Natural killer cell treated with Interleukin-12 subunit alpha and Interleukin-12 subunit beta and Interleukin-15 and Interleukin-18, amount 100 ng/mL, for 72 hours (primary cell): Measurements from ENCODE around the gene C11orf16. TPM values are rescaled to one million over a fixed set of nuclear protein-coding genes. Genes with fewer than 3 reads are reported as not detected.
A peak's percentile ranks its signal among the peaks of the same experiment; 100 is the strongest.

Experiments used
- ATAC-seq, 2 donors: fragments of 150-1000 bp; cut with Tn5 transposase in 1 of 2; sonication (Bioruptor Pico), chemical (Tn5 transposase) in 1 of 2; 2 replicates each; pipeline ENCODE4 v1.10.0; 2021
- DNase-seq: peaks from one replicate; pipeline ENCODE4 v3.0.0; 2022; ENCODE audit warnings: low spot score
- H3K27ac Mint-ChIP-seq, 2 donors: 1 replicate in 1 of 2; 2 replicates in 1 of 2; pipeline ENCODE4 v1.8.0; 2022; ENCODE audit warnings: mixed read lengths in 2 of 2, mild to moderate bottlenecking in 1 of 2, moderate library complexity in 1 of 2
- H3K27me3 Mint-ChIP-seq, 2 donors: 1 replicate in 1 of 2; 2 replicates in 1 of 2; pipeline ENCODE4 v1.8.0; 2022; ENCODE audit warnings: mixed read lengths in 2 of 2
- H3K36me3 Mint-ChIP-seq: one replicate; pipeline ENCODE4 v1.8.0; 2022; ENCODE audit warnings: mixed read lengths
- H3K4me1 Mint-ChIP-seq, 2 donors: 1 replicate in 1 of 2; 2 replicates in 1 of 2; pipeline ENCODE4 v1.8.0; 2022; ENCODE audit warnings: low read depth in 2 of 2, mixed read lengths in 2 of 2, mild to moderate bottlenecking in 1 of 2
- H3K4me3 Mint-ChIP-seq: one replicate; pipeline ENCODE4 v1.8.0; 2022; ENCODE audit warnings: mixed read lengths
- H3K9me3 Mint-ChIP-seq: 2 replicates; pipeline ENCODE4 v1.8.0; 2022; ENCODE audit warnings: mixed read lengths
- total RNA-seq, 2 donors: library from RNA; stranded (reverse); gene quantifications; one replicate each; pipeline ENCODE4 v1.2.3, GENCODE V29; 2022

C11orf16 gene
- total RNA-seq, 2 donors from 2014 or later: not detected

GRCh38 chr11:8927233-8927632 lies 5.5 kb downstream of the C11orf16 start:
- no peaks in the 10 kb centered on the region for H3K36me3 Mint-ChIP-seq
- no peaks in the 10 kb centered on the region for H3K27me3 Mint-ChIP-seq
- no peaks in the 10 kb centered on the region for H3K9me3 Mint-ChIP-seq
- H3K27ac Mint-ChIP-seq: no peak overlapping the region
- H3K4me1 Mint-ChIP-seq: no peaks in the 10 kb centered on the region
- ATAC-seq (no peak), DNase-seq (no peak)
- no peak overlapping the region for H3K4me3 Mint-ChIP-seq

- no peaks in the 10 kb centered on the region for H3K27me3 Mint-ChIP-seq
- no peak overlapping the region for H3K27ac Mint-ChIP-seq
- no peak for DNase-seq
- no peak overlapping the region for H3K4me3 Mint-ChIP-seq
- H3K36me3 Mint-ChIP-seq: no peaks in the 10 kb centered on the region
- no peaks in the 10 kb centered on the region for H3K9me3 Mint-ChIP-seq
- ATAC-seq: no peak
- H3K4me1 Mint-ChIP-seq: no peaks in the 10 kb centered on the region
Measured at GRCh38 chr11:8926236-8926635, 6.5 kb downstream of the C11orf16 start.

GRCh38 chr11:8925711-8926110 lies 7.0 kb downstream of the C11orf16 start:
- no peaks in the 10 kb centered on the region for H3K9me3 Mint-ChIP-seq
- H3K4me3 Mint-ChIP-seq: no peak overlapping the region
- ATAC-seq: no peak
- H3K27ac Mint-ChIP-seq: no peak overlapping the region
- H3K4me1 Mint-ChIP-seq: no peaks in the 10 kb centered on the region
- no peaks in the 10 kb centered on the region for H3K27me3 Mint-ChIP-seq
- no peak for DNase-seq
- no peaks in the 10 kb centered on the region for H3K36me3 Mint-ChIP-seq

- Mint-ChIP-seq H3K27ac (no peak overlapping the region), H3K9me3 (no peaks in the 10 kb centered on the region), H3K36me3 (no peaks in the 10 kb centered on the region), H3K4me3 (no peak overlapping the region), H3K27me3 (no peaks in the 10 kb centered on the region), H3K4me1 (no peaks in the 10 kb centered on the region)
- DNase-seq: no peak
- no peak for ATAC-seq
Measured at GRCh38 chr11:8922691-8923090, 10.1 kb downstream of the C11orf16 start.

- Mint-ChIP-seq H3K9me3 (no peaks in the 10 kb centered on the region), H3K36me3 (no peaks in the 10 kb centered on the region), H3K27me3 (no peaks in the 10 kb centered on the region), H3K4me3 (no peak overlapping the region), H3K4me1 (peaks cover 13 to 16% of the 10 kb centered on the region in 2 donors), H3K27ac (no peak overlapping the region)
- no peak for DNase-seq
- ATAC-seq: no peak
Measured at GRCh38 chr11:8917157-8917825, 15.5 kb downstream of the C11orf16 start.

GRCh38 chr11:8914661-8915018 lies 18.1 kb downstream of the C11orf16 start:
- DNase-seq (no peak), ATAC-seq (no peak)
- Mint-ChIP-seq H3K4me3 (peak overlapping the region; percentile 65), H3K27ac (peak overlapping the region; percentile 33 to 77), H3K4me1 (peaks cover 16 to 18% of the 10 kb centered on the region in 2 donors), H3K9me3 (no peaks in the 10 kb centered on the region), H3K36me3 (no peaks in the 10 kb centered on the region), H3K27me3 (no peaks in the 10 kb centered on the region)

- no peaks in the 10 kb centered on the region for H3K36me3 Mint-ChIP-seq
- DNase-seq: no peak
- H3K27me3 Mint-ChIP-seq: peaks cover 0 to under 1% of the 10 kb centered on the region in 2 donors
Measured at GRCh38 chr11:8913961-8914660, 18.6 kb downstream of the C11orf16 start.

GRCh38 chr11:8911029-8911823 lies 21.5 kb downstream of the C11orf16 start, which contains the start of gene AKIP1:
AKIP1 (plus strand) TSS chr11:8911189; CDS start chr11:8911450, 261 bp downstream.
- H3K9me3 Mint-ChIP-seq: no peaks in the 10 kb centered on the region
- peak within 1 kb of the TSS; percentile 76 to 83 for H3K27ac Mint-ChIP-seq
- H3K36me3 Mint-ChIP-seq: no peaks in the 10 kb centered on the region
- H3K4me3 Mint-ChIP-seq: peak within 1 kb of the TSS; percentile 93
- H3K4me1 Mint-ChIP-seq: peaks cover 23 to 26% of the 10 kb centered on the region in 2 donors
- peaks cover 0 to 10% of the 10 kb centered on the region in 2 donors for H3K27me3 Mint-ChIP-seq
- peak; percentile 95 to 96 for ATAC-seq
- DNase-seq: peak; percentile 93

More at GRCh38 chr11:8913961-8914660, 18.6 kb downstream of the C11orf16 start:
- H3K4me3 Mint-ChIP-seq: peak overlapping the region; percentile 65
- peak overlapping the region; percentile 33 to 77 for H3K27ac Mint-ChIP-seq
- H3K4me1 Mint-ChIP-seq: peaks cover 16 to 19% of the 10 kb centered on the region in 2 donors
- no peak for ATAC-seq
- H3K9me3 Mint-ChIP-seq: no peaks in the 10 kb centered on the region

- H3K4me3 Mint-ChIP-seq: peak overlapping the region; percentile 93
- no peak for DNase-seq
- no peaks in the 10 kb centered on the region for H3K36me3 Mint-ChIP-seq
- H3K4me1 Mint-ChIP-seq: peaks cover 23 to 26% of the 10 kb centered on the region in 2 donors
- H3K27ac Mint-ChIP-seq: peak overlapping the region; percentile 76 to 83
- peak; percentile 18 to 20 for ATAC-seq
- peaks cover 0 to 11% of the 10 kb centered on the region in 2 donors for H3K27me3 Mint-ChIP-seq
- no peaks in the 10 kb centered on the region for H3K9me3 Mint-ChIP-seq
Measured at GRCh38 chr11:8910649-8911026, 22.1 kb downstream of the C11orf16 start.

GRCh38 chr11:8908099-8908498 lies 24.6 kb downstream of the C11orf16 start:
- Mint-ChIP-seq H3K9me3 (no peaks in the 10 kb centered on the region), H3K4me3 (no peak overlapping the region), H3K27me3 (peaks cover 0 to 17% of the 10 kb centered on the region in 2 donors), H3K4me1 (peaks cover 7 to 13% of the 10 kb centered on the region in 2 donors), H3K27ac (no peak overlapping the region), H3K36me3 (no peaks in the 10 kb centered on the region)
- DNase-seq: no peak
- ATAC-seq: no peak

GRCh38 chr11:8907116-8907515 lies 25.6 kb downstream of the C11orf16 start:
- Mint-ChIP-seq H3K9me3 (no peaks in the 10 kb centered on the region), H3K4me3 (no peak overlapping the region), H3K27ac (no peak overlapping the region), H3K4me1 (peaks cover 7 to 12% of the 10 kb centered on the region in 2 donors), H3K36me3 (no peaks in the 10 kb centered on the region), H3K27me3 (peaks cover 5 to 22% of the 10 kb centered on the region in 2 donors)
- ATAC-seq (no peak), DNase-seq (no peak)

- no peak overlapping the region for H3K4me3 Mint-ChIP-seq
- no peak overlapping the region for H3K27ac Mint-ChIP-seq
- H3K27me3 Mint-ChIP-seq: peaks cover 14 to 22% of the 10 kb centered on the region in 2 donors
- DNase-seq: no peak
- peaks cover 4% of the 10 kb centered on the region for H3K36me3 Mint-ChIP-seq
- H3K4me1 Mint-ChIP-seq: peaks cover 7 to 8% of the 10 kb centered on the region in 2 donors
- no peak for ATAC-seq
- no peaks in the 10 kb centered on the region for H3K9me3 Mint-ChIP-seq
Measured at GRCh38 chr11:8905528-8906165, 27.1 kb downstream of the C11orf16 start.

- ATAC-seq: no peak
- DNase-seq: no peak
- Mint-ChIP-seq H3K27me3 (peaks cover 11 to 20% of the 10 kb centered on the region in 2 donors), H3K4me3 (no peak overlapping the region), H3K36me3 (peaks cover 15% of the 10 kb centered on the region), H3K4me1 (no peaks in the 10 kb centered on the region), H3K9me3 (peaks cover 5% of the 10 kb centered on the region), H3K27ac (no peak overlapping the region)
Measured at GRCh38 chr11:8899119-8899753, 33.5 kb downstream of the C11orf16 start.
